ENCODE data around the gene PKNOX2.

PKNOX2 gene

GRCh38 chr11:125256541-125257189 is 92.1 kb downstream of the PKNOX2 start:
- FAIRE-seq = no peak
- DNase-seq (ENCODE audit: extremely low spot score, insufficient read length, low read depth) = no peak

DNA sequence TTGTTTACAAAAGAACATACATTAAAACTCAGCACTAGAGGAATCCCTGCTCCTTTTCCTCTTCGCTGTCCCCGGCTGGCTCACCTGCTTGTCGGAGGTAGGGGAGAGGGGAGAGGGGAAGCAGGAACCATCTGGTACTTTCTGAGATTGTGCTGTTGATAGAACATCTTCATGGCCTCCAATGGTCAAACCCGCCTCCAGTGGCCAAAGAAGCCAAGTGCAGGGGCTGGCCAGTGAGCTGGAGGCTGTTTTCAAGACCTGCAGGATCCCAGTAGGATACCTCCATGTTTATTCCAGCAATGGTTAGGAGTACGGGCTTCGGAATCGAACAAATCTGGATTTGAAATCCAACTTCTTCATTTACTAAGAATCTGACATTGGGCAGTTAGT is 92.6 kb downstream of the PKNOX2 start:
- no peak for DNase-seq (ENCODE audit: extremely low spot score, insufficient read length, low read depth)
- FAIRE-seq = no peak

DNA sequence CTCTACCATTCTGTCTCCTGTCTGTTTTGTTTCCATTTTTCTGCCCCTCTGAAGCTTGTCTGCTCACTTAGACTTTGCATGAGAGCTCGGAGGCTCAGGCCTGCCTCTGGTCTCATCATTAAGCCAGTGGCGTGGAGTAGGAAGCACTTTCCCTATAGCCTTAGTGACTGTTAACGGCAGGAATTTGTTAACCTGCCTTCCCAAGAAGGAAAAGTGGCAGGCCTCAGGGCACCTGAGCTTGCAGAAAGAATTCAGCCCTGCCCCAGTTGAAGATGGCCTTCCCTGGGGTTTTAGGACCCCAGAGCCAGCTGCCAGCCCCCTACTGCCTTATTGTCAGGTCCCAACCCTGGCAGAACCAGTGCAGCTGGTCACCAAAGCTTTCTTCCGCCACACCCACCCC is 93.2 kb downstream of the PKNOX2 start:
- no peak for FAIRE-seq
- DNase-seq (ENCODE audit: extremely low spot score, insufficient read length, low read depth) = no peak

- DNase-seq (ENCODE audit: extremely low spot score, insufficient read length, low read depth) = no peak
- FAIRE-seq = no peak
Observed at GRCh38 chr11:125258291-125259032, 93.9 kb downstream of the PKNOX2 start.

- FAIRE-seq = no peak
- DNase-seq (ENCODE audit: extremely low spot score, insufficient read length, low read depth) = no peak
Observed at GRCh38 chr11:125261588-125261987, 97.0 kb downstream of the PKNOX2 start.

GRCh38 chr11:125262194-125262829 is 97.8 kb downstream of the PKNOX2 start:
- FAIRE-seq (no peak), DNase-seq (ENCODE audit: extremely low spot score, insufficient read length, low read depth) (no peak)

DNA sequence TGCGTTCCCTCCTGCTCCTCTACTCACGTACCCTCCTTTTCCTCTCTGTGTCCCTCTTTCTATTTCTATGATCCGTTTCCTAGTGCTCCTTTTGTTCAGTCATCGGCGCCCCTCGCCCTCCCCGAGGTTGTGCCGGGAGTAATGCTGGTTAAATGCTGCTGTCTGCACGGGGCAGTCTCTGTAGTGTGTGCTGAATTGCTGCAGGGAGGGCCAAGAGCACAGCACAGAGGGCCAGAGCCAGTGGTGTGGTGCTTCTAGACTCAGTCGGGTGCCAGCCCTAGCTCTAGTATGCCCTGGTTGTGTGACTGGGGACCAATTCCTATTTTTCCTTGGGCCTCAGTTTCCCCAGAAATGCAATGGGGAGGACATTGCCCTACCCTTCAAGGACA is 98.3 kb downstream of the PKNOX2 start:
- no peak for FAIRE-seq

DNA sequence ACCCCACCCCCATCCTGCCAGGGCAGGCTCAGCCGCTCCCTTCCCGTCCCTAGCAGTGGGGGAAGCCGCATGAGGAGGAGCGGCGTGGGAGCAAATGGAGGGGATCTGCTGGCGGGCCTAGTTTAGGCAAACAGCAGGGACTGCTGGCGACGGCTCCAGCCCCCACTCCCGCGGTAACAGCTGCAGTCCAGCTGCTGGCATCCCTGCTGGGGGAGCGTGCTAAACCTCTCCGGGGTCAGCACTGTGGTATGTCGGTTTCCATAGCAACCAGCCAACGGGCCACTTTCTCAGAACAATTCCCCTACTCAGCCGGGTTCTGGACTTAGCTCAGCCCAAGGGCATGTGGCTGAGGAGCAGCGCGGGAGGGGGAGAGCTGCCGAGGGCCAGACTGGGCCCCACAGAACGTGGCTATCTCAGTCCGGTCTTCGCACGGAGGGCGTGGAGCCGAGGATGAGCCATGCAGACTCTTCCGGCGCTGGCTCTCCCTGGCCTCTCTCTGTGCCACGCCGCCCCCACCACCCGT is 98.8 kb downstream of the PKNOX2 start:
- no peak for FAIRE-seq
- no peak for DNase-seq (ENCODE audit: extremely low spot score, insufficient read length, low read depth)

More for the DNA sequence above, 98.3 kb downstream of the PKNOX2 start:
- no peak for DNase-seq (ENCODE audit: extremely low spot score, insufficient read length, low read depth)

DNA sequence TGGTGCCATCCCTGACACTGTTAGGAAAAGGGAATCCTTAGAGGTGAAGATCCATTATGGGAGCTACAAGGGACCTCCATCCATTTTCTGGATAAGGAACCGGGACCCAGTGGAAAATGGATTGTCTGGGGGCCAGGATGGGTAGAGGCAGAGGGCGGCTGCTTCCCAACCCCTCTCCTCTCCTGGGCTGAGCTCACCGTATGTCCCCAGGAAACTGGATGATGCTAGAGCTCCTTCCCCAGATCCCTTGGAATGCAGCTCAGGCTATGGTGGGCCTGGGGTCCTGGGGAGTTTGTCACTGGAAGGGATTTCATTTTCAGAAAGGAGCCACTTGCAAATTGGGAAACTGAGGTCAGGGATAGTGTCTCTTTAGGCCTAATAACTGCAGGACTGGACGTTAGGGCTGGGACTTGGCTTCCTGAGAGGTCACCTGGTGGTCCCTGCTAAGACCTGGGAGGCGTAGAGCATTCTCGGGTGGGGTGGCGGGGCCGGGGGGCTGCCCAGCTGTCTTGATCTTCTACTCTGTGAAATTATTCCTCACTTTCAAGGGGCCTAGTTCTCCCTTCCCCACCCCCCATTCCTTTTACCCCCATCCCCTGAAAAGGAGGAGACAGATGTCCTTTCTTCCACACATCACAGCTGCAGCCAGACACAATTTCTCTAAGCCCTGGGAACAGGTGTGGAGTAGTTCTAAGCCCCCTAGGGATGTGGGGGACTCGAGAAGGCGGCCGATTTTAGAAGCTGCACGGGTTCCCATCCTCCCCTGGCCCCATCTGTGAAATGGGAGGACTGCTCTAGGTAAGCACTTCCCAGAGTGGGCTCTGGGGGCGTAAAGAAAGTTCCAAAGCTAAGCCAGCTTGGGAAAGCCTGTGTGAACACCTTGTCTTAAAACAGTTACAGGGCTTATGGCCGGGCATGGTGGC is 99.8 kb downstream of the PKNOX2 start:
- no peak for DNase-seq (ENCODE audit: extremely low spot score, insufficient read length, low read depth)
- no peak for FAIRE-seq

DNA sequence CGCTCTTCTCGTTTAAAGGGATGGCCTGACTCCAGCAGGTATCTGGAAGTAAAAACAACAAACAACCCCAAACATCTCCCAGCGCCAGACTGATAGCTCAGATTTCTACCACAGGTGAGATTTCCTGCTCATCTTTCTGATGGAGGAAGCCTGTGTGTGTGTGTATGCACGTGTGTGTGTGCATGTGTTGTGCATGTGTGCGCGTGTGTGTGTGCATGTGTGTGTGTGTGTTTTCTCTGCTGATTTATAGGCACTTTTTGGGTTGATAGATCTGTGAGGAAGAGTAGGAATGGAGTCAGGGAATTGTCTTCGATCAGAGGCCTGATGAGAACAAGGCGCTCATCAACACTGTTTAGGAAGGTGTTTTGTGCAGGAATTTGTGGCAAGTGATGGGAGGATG is 103.0 kb downstream of the PKNOX2 start:
- DNase-seq (ENCODE audit: extremely low spot score, insufficient read length, low read depth) (no peak), FAIRE-seq (no peak)

GRCh38 chr11:125268611-125269010 is 104.1 kb downstream of the PKNOX2 start:
- no peak for DNase-seq (ENCODE audit: extremely low spot score, insufficient read length, low read depth)

GRCh38 chr11:125270106-125270505 is 105.6 kb downstream of the PKNOX2 start:
- FAIRE-seq (no peak), DNase-seq (ENCODE audit: extremely low spot score, insufficient read length, low read depth) (no peak)

More at GRCh38 chr11:125268611-125269010, 104.1 kb downstream of the PKNOX2 start:
- FAIRE-seq = no peak

DNA sequence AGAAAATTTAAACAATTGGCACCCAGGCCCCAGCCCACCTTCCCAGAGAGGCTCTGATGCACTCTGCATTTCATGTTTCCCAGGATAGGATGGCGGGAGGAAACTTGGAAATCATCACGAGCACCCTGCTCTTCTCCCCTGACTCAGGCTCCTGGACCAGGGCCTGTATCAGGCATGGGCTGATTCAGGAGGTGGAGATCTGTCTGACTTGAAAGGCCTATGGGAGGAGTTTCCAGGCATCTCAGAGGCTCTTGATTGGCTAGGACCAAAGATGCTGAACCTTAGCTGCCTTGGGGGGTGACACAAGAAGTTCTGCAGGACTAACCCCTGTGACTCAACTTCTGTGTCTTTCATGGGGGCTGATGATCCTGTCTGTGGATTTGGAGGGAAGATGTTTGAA is 106.2 kb downstream of the PKNOX2 start:
- FAIRE-seq (no peak), DNase-seq (ENCODE audit: extremely low spot score, insufficient read length, low read depth) (no peak)

DNA sequence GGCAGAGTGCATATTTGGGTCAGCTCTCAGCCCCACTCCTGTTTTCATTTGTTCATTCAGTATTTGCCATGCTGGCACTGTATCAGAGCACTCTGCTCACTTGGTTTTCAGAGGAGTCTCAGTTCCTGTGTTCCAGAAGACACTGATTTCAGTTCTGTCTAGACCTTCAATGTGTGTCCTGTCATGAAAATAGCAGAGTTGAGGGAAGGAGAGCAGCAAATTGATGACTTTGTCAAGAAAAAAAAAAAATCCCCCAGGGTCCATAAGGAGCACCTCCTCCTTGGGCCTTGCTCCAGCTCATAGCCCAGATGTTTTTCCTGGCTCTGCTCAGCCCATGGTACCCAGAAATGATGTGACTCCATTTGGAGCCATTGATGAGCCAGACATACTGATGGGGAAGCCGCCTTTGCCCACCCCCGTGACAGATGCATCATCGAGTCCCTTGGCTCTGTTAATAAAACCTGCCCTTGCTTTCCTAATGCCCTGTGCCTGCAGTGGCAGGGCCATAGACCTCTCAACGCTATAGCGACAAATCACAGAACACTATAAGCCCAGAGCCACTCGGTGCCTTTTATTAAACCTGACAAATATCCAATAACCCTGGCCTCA is 107.0 kb downstream of the PKNOX2 start:
- FAIRE-seq (no peak), DNase-seq (ENCODE audit: extremely low spot score, insufficient read length, low read depth) (no peak)

- FAIRE-seq (no peak), DNase-seq (ENCODE audit: extremely low spot score, insufficient read length, low read depth) (no peak)
Observed at GRCh38 chr11:125272092-125272491, 107.5 kb downstream of the PKNOX2 start.

GRCh38 chr11:125272821-125273220 is 108.3 kb downstream of the PKNOX2 start:
- DNase-seq (ENCODE audit: extremely low spot score, insufficient read length, low read depth) (no peak), FAIRE-seq (no peak)

DNA sequence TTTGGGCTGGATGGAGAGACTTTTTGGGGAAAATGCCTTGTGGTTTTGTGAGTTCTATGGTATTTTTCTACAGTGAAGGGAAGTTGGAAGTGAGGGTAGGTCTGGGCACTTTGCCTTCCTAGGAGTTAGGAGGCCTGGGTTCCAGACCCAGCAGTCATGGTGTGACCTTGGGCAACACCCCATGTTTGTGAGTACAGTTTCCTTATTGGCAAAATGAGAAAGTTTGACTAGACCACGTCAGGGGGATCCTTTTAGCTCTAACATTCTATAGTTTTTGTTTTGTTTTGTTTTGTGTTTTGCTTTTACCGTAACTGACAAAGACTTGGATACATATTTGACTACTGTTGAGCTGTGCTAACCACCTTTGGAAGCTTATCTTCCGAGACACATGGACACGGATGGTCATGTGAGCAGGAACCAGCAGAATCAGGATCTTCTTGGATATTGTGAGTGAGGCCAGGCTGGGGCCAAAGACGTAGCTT is 109.0 kb downstream of the PKNOX2 start:
- no peak for FAIRE-seq

GRCh38 chr11:125274309-125274708 is 109.8 kb downstream of the PKNOX2 start:
- FAIRE-seq = no peak
- no peak for DNase-seq (ENCODE audit: extremely low spot score, insufficient read length, low read depth)

More for the DNA sequence above, 109.0 kb downstream of the PKNOX2 start:
- DNase-seq (ENCODE audit: extremely low spot score, insufficient read length, low read depth) = no peak

- no peak for FAIRE-seq
Observed at GRCh38 chr11:125274774-125275173, 110.2 kb downstream of the PKNOX2 start.

More at GRCh38 chr11:125274774-125275173, 110.2 kb downstream of the PKNOX2 start:
- DNase-seq (ENCODE audit: extremely low spot score, insufficient read length, low read depth) = no peak
